HG02852 (cell line): Measurements from ENCODE around the gene LAMTOR1.

Source experiments
- ATAC-seq: cut with Tn5 transposase; IDR thresholded peaks from one replicate; pipeline ENCODE4 v1.9.1; 2021; ENCODE audit warnings: mild to moderate bottlenecking, moderate library complexity; ENCODE audit not compliant: unreplicated experiment

LAMTOR1 gene

GRCh38 chr11:72120930-72121329 is 17.8 kb upstream of the LAMTOR1 start:
- ATAC-seq = no peak

GRCh38 chr11:72119198-72119597 is 16.1 kb upstream of the LAMTOR1 start:
- ATAC-seq = no peak

- no peak for ATAC-seq
Measured at GRCh38 chr11:72116019-72116755, 13.1 kb upstream of the LAMTOR1 start.

- no peak for ATAC-seq
Measured at GRCh38 chr11:72114570-72114969, 11.5 kb upstream of the LAMTOR1 start.

GRCh38 chr11:72112978-72113808 is 10.1 kb upstream of the LAMTOR1 start:
- ATAC-seq = no peak

GRCh38 chr11:72112143-72112977 is 9.3 kb upstream of the LAMTOR1 start, which contains the start of gene ANAPC15:
ANAPC15 (minus strand) TSS chr11:72112695; CDS start chr11:72111276, 1,419 bp downstream.
- peak; percentile 90 for ATAC-seq

- no peak for ATAC-seq
Measured at GRCh38 chr11:72111300-72112142, 8.4 kb upstream of the LAMTOR1 start.

- ATAC-seq = no peak
Measured at GRCh38 chr11:72105888-72106287, 2.8 kb upstream of the LAMTOR1 start, which contains the start of gene TOMT. TOMT (plus strand) TSS chr11:72105924; CDS start chr11:72105952, 28 bp downstream.

GRCh38 chr11:72103754-72104167 is 664 bp upstream of the LAMTOR1 start:
- no peak for ATAC-seq

- ATAC-seq = no peak
Measured at GRCh38 chr11:72102631-72102945, 509 bp downstream of the LAMTOR1 start.

GRCh38 chr11:72102162-72102561 is 935 bp downstream of the LAMTOR1 start:
- no peak for ATAC-seq

- no peak for ATAC-seq
Measured at GRCh38 chr11:72100462-72100861, 2.6 kb downstream of the LAMTOR1 start.

- ATAC-seq = no peak
Measured at GRCh38 chr11:72100009-72100408, 3.1 kb downstream of the LAMTOR1 start.

GRCh38 chr11:72098741-72099140 is 4.4 kb downstream of the LAMTOR1 start:
- ATAC-seq = no peak

GRCh38 chr11:72091292-72091691 is 11.8 kb downstream of the LAMTOR1 start:
- no peak for ATAC-seq

GRCh38 chr11:72088076-72088808 is 14.9 kb downstream of the LAMTOR1 start:
- no peak for ATAC-seq

GRCh38 chr11:72085621-72086351 is 17.3 kb downstream of the LAMTOR1 start:
- ATAC-seq = no peak

- no peak for ATAC-seq
Measured at GRCh38 chr11:72084965-72085364, 18.1 kb downstream of the LAMTOR1 start.

GRCh38 chr11:72084076-72084475 is 19.0 kb downstream of the LAMTOR1 start:
- no peak for ATAC-seq
